K562 (cell line): ENCODE data around the gene PLEKHA7. TPM values are rescaled to one million over a fixed set of nuclear protein-coding genes. Genes with fewer than 3 reads are reported as not detected.

ENCODE experiments used
- ATAC-seq: fragments of 200-7000 bp; cut with Tn5 transposase; 3 replicates; pipeline ENCODE4 v1.9.1; 2020; ENCODE audit warnings: moderate library complexity
- BruUV-seq: library from RNA; stranded (reverse); fragments of 400-500 nt; replicated peaks from 2 replicates; lab custom pipeline; 2021; lab: Mats Ljungman, UMichigan
- CTCF ChIA-PET: fragments of 300-600 bp; formaldehyde crosslinking; extraction: SDS; loops from one replicate; lab custom pipeline; 2021; ENCODE audit warnings: low intra/inter-chr PET ratio; lab: Yijun Ruan, JAX
- POLR2A ChIA-PET: fragments of 300-600, 350-650 bp; sonication (Branson Sonifier 250); formaldehyde crosslinking; extraction: SDS; loops from one replicate; lab custom pipeline; 2021; ENCODE audit warnings: antibody characterized with exemption, inconsistent platforms; lab: Yijun Ruan, JAX
- DNase-seq, 4 experiments: peaks; one replicate each; pipeline versions ENCODE4 v3.0.0 to v3.0.0-alpha.2; 2011 to 2018; ENCODE audit warnings: low spot score in 3 of 4, mixed read lengths in 3 of 4; ENCODE audit errors: extremely low read depth in 1 of 4
- FAIRE-seq: peaks from 2 replicates; lab custom pipeline; 2011; peaks lifted over from hg19 to GRCh38; lab: Jason Lieb, UNC
- H2AFZ ChIP-seq: 2 replicates; pipeline ENCODE4 v1.6.0; 2011; ENCODE audit warnings: low read depth, low read length, control low read depth, inconsistent platforms
- H3K27ac ChIP-seq: fragments of 200-600 bp; 3 replicates; pipeline ENCODE4 v1.8.0; 2011; ENCODE audit warnings: low read depth, mild to moderate bottlenecking, control low read depth, inconsistent platforms, low read length, moderate library complexity, mixed read lengths; ENCODE audit errors: extremely low read depth
- H3K27me3 ChIP-seq, 2 experiments: fragments of 300-600 bp in 1 of 2; 2 replicates in 1 of 2; 3 replicates in 1 of 2; pipeline versions ENCODE4 v1.6.0 to v1.8.0; 2011; ENCODE audit warnings: inconsistent platforms in 2 of 2, low read length in 2 of 2, mild to moderate bottlenecking in 1 of 2, mixed read lengths in 1 of 2, moderate library complexity in 1 of 2; ENCODE audit not compliant: control insufficient read depth in 2 of 2, insufficient read depth in 2 of 2
- H3K36me3 ChIP-seq: fragments of 300-600 bp; 3 replicates; pipeline ENCODE4 v1.8.0; 2011; ENCODE audit warnings: mild to moderate bottlenecking, low read length, inconsistent platforms; ENCODE audit not compliant: control insufficient read depth, insufficient read depth
- H3K4me1 ChIP-seq, 2 experiments: fragments of 200-600 bp in 1 of 2; replicated peaks in 1 of 2; 2 replicates in 1 of 2; 3 replicates in 1 of 2; pipeline versions ENCODE4 v1.5.1 to v1.8.0; 2011; ENCODE audit warnings: inconsistent platforms in 2 of 2, low read length in 2 of 2, mild to moderate bottlenecking in 1 of 2, mixed read lengths in 1 of 2, moderate library complexity in 1 of 2; ENCODE audit not compliant: control insufficient read depth in 2 of 2, insufficient read depth in 2 of 2
- H3K4me2 ChIP-seq: 2 replicates; pipeline ENCODE4 v1.6.1; 2011; ENCODE audit warnings: low read length, control low read depth, inconsistent platforms, mixed read lengths; ENCODE audit not compliant: insufficient read depth
- H3K4me3 ChIP-seq: fragments of 200-600 bp; sonication (generic), shearing (Covaris generic); 2 replicates; pipeline ENCODE4 v1.5.1; 2016; ENCODE audit warnings: control low read depth, inconsistent platforms
- H3K79me2 ChIP-seq: fragments of 200-600 bp; 3 replicates; pipeline ENCODE4 v1.8.0; 2011; ENCODE audit warnings: low read length, inconsistent platforms; ENCODE audit not compliant: control insufficient read depth, insufficient read depth
- H3K9ac ChIP-seq, 2 experiments: 2 replicates each; pipeline versions ENCODE4 v1.6.0 to v1.6.1; 2011; ENCODE audit warnings: low read depth in 2 of 2, low read length in 2 of 2, control low read depth in 1 of 2, inconsistent platforms in 1 of 2, mild to moderate bottlenecking in 1 of 2, mixed read lengths in 1 of 2; ENCODE audit not compliant: insufficient read depth in 1 of 2
- H3K9me1 ChIP-seq: one replicate; pipeline ENCODE4 v1.6.0; 2011; ENCODE audit warnings: inconsistent platforms, mild to moderate bottlenecking, low read length, moderate library complexity; ENCODE audit not compliant: control insufficient read depth, insufficient read depth
- H3K9me3 ChIP-seq: replicated peaks from 2 replicates; pipeline ENCODE4 v1.5.1; 2011; ENCODE audit warnings: low read depth, low read length, inconsistent platforms; ENCODE audit not compliant: control insufficient read depth, insufficient read depth
- H4K20me1 ChIP-seq: replicated peaks from 2 replicates; pipeline ENCODE4 v1.6.1; 2011; ENCODE audit warnings: low read length, inconsistent platforms, mixed read lengths; ENCODE audit not compliant: control insufficient read depth, insufficient read depth
- BCOR ChIP-seq: fragments of 450-650 bp; IDR thresholded peaks from 2 replicates; pipeline ENCODE4 v1.6.1; 2016
- HNRNPK ChIP-seq: fragments of 200-400 bp; formaldehyde crosslinking; IDR thresholded peaks from one replicate; pipeline ENCODE4 v1.6.1; 2018; ENCODE audit warnings: mild to moderate bottlenecking, low read depth, low read length; ENCODE audit not compliant: poor library complexity, severe bottlenecking
- MTF1 ChIP-seq: fragments of 250-450 bp; sonication (Bioruptor Pico); IDR thresholded peaks from 2 replicates; pipeline ENCODE4 v1.9.0; 2021; ENCODE audit warnings: moderate library complexity, mild to moderate bottlenecking, inconsistent platforms, borderline replicate concordance
- WGBS: fragments of 100-300 bp; shearing (Covaris generic); methylation state at CpG from one replicate; pipeline ENCODE4 v1.1.6; 2016; ENCODE audit warnings: low coverage, mixed read lengths; ENCODE audit not compliant: insufficient coverage; ENCODE audit errors: missing lambda C conversion rate; 5-methylcytosine and 5-hydroxymethylcytosine counted together
- in situ Hi-C: fragments of 300-500 bp; cut with MboI; formaldehyde crosslinking; loops from 4 replicates; pipeline ENCODE4 v1.15.0; 2018; ENCODE audit warnings: inconsistent platforms, mixed read lengths
- intact Hi-C: fragments of 100-400 bp; cut with micrococcal nuclease; formaldehyde crosslinking; loops from 2 replicates; pipeline ENCODE4 v1.14.2; 2022
- polyA plus RNA-seq, 8 experiments: library from polyadenylated mRNA; depleted of rRNA in 4 of 8; stranded (reverse) in 5 of 8; unstranded in 3 of 8; fragments of >200 nt; fragmentation: Nextera tagmentation in 2 of 8; fragmentation: Illumina TruSeq in 1 of 8; extraction: Ambion mirVana in 2 of 8; extraction: Trizol in 1 of 8; gene quantifications; 2 replicates each; pipeline versions ENCODE4 v1.2.1 to v1.2.3, GENCODE V29; 2011 to 2014; ENCODE audit warnings: inconsistent platforms in 1 of 8, missing spikeins in 1 of 8
- total RNA-seq, 7 experiments: library from RNA; depleted of rRNA in 6 of 7; stranded (reverse); fragments of >200 nt in 6 of 7; fragmentation: Illumina TruSeq in 2 of 7; extraction: Trizol in 2 of 7; gene quantifications; 2 replicates each; pipeline versions ENCODE4 v1.2.1 to v1.2.3, GENCODE V29; 2011 to 2021; ENCODE audit warnings: low replicate concordance in 1 of 7

PLEKHA7 gene
- total and polyA plus RNA-seq, 9 of the 15 experiments (the other 6 are each of a cell fraction or from before 2014, with no cell fraction given), result 0.06 to 0.77 (median 0.20) TPM; not detected in 1

DNA sequence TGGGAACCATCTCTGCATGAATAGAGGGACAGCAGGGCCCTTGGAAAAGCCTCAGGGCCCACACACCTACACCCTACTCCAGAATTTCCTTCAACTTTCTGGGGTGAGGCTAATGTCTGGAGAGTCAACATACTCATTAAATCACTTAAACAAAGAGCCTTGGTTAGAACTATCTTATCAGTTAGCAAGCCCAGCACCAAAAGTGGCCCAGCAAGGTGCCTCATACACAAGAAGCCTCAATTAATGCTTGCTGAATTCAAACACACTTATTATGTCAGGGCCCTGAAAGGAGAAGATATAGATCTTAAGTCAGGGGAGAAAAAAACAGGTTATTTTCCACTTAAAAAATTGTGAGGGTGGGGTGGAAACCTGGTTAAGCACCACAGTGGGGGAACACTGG is 214.3 kb downstream of the PLEKHA7 start:
- no peaks in the 10 kb centered on the region for H3K36me3 ChIP-seq
- no peaks in the 10 kb centered on the region for H3K9me3 ChIP-seq
- H4K20me1 ChIP-seq, result no peaks in the 10 kb centered on the region
- peaks cover 18 to 22% of the 10 kb centered on the region in 2 experiments for H3K27me3 ChIP-seq
- no peak for ATAC-seq
- ChIA-PET CTCF (no interaction called here), POLR2A (no interaction called here)
- FAIRE-seq, result no peak
- intact Hi-C loops (no loop called here), in situ Hi-C loops (no loop called here)
- no peak for DNase-seq
- no TSS peak for BruUV-seq
- H3K9me1 ChIP-seq, result no peaks in the 10 kb centered on the region
- H3K4me2 ChIP-seq, result no peak overlapping the region
- H3K27ac ChIP-seq, result no peak overlapping the region
- no peak overlapping the region for H2AFZ ChIP-seq
- no peaks in the 10 kb centered on the region; a peak in 1 of 5 replicates for H3K4me1 ChIP-seq
- H3K79me2 ChIP-seq, result no peaks in the 10 kb centered on the region
- no peak overlapping the region for H3K9ac ChIP-seq
- no peak for TF ChIP-seq MTF1 (CRISPR knock-in tag)
- TF ChIP-seq, all 486 proteins: peak for 0
- no peak overlapping the region for H3K4me3 ChIP-seq

DNA sequence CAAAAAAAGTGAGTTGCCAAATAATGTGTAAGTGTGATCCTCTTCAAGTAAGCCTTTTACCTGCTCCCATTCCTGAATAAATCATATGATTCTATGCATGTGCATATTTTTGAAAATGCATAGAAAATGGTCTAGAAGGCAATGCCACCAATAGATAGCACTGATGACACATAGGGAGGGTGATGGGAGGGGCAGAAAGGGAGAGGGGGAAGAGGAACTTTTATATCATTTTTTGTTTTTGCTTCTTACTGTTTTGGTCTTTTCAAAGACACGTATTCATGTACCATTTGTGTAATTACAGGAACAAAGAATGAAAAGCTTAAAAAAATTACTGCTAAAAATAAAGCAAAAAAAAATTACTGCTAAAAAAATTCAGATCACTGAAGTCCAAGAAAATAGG is 215.0 kb downstream of the PLEKHA7 start:
- ChIA-PET POLR2A (no interaction called here), CTCF (no interaction called here)
- Histone ChIP-seq H3K4me3 (no peak overlapping the region), H3K36me3 (no peaks in the 10 kb centered on the region), H3K4me2 (no peak overlapping the region), H3K27me3 (peaks cover 15 to 22% of the 10 kb centered on the region in 2 experiments), H3K9ac (no peak overlapping the region), H3K9me1 (no peaks in the 10 kb centered on the region), H3K79me2 (no peaks in the 10 kb centered on the region), H3K4me1 (no peaks in the 10 kb centered on the region; a peak in 1 of 5 replicates), H4K20me1 (no peaks in the 10 kb centered on the region), H3K9me3 (no peaks in the 10 kb centered on the region), H2AFZ (no peak overlapping the region), H3K27ac (no peak overlapping the region)
- intact Hi-C loops (no loop called here), in situ Hi-C loops (no loop called here)
- FAIRE-seq (no peak), DNase-seq (no peak), ATAC-seq (no peak)
- 0% methylated on average over 1 of the region's 1 CpG for WGBS
- no TSS peak for BruUV-seq
- TF ChIP-seq HNRNPK, result peak; percentile 35
- TF ChIP-seq BCOR, result no peak
